ENCODE measurements around the gene MYOM3.

- TF ChIP-seq, protein P1, sequence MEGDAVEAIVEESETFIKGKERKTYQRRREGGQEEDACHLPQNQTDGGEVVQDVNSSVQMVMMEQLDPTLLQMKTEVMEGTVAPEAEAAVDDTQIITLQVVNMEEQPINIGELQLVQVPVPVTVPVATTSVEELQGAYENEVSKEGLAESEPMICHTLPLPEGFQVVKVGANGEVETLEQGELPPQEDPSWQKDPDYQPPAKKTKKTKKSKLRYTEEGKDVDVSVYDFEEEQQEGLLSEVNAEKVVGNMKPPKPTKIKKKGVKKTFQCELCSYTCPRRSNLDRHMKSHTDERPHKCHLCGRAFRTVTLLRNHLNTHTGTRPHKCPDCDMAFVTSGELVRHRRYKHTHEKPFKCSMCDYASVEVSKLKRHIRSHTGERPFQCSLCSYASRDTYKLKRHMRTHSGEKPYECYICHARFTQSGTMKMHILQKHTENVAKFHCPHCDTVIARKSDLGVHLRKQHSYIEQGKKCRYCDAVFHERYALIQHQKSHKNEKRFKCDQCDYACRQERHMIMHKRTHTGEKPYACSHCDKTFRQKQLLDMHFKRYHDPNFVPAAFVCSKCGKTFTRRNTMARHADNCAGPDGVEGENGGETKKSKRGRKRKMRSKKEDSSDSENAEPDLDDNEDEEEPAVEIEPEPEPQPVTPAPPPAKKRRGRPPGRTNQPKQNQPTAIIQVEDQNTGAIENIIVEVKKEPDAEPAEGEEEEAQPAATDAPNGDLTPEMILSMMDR (IDR thresholded peaks at IDR 0.05; ENCODE audit: poor library complexity, severe bottlenecking), result no peak
- TF ChIP-seq RAD21 (conservative IDR thresholded peaks at IDR 0.05) (no peak), EZH2 (IDR thresholded peaks at IDR 0.05; ENCODE audit: borderline replicate concordance, insufficient read depth, low read length, poor library complexity, severe bottlenecking) (no peak), POLR2AphosphoS5 (IDR thresholded peaks at IDR 0.05) (no peak), MXI1 (conservative IDR thresholded peaks at IDR 0.05; ENCODE audit: poor library complexity, severe bottlenecking) (no peak), EP300 (conservative IDR thresholded peaks at IDR 0.05; ENCODE audit: poor library complexity, severe bottlenecking) (no peak), SMC3 (conservative IDR thresholded peaks at IDR 0.05; ENCODE audit: poor library complexity) (no peak), TAF1 (IDR thresholded peaks at IDR 0.05; ENCODE audit: low read depth) (no peak), REST (IDR thresholded peaks at IDR 0.05; ENCODE audit: borderline replicate concordance) (no peak)
Observed at GRCh38 chr1:24147816-24148215, 35.9 kb upstream of the MYOM3 start.

Data from neural cell (in vitro differentiated cells).